K562 (cell line): ENCODE results near the gene COL15A1. TPM values are rescaled to one million over a fixed set of nuclear protein-coding genes. Genes with fewer than 3 reads are reported as not detected.

ENCODE experiments used
- BCOR ChIP-seq: fragments of 450-650 bp; IDR thresholded peaks from 2 replicates; pipeline ENCODE4 v1.6.1; 2016
- COPS2 ChIP-seq: fragments of 450-650 bp; conservative IDR thresholded peaks from 2 replicates; pipeline ENCODE4 v1.6.1; 2016; ENCODE audit warnings: mild to moderate bottlenecking, moderate library complexity
- HEY1 ChIP-seq: fragments of 250-450 bp; sonication (Bioruptor Pico); IDR thresholded peaks from 2 replicates; pipeline ENCODE4 v1.5.0; 2020; ENCODE audit warnings: mild to moderate bottlenecking, moderate library complexity, borderline replicate concordance
- KDM1A ChIP-seq, 2 experiments: fragments of 450-650 bp; IDR thresholded peaks; 2 replicates each; pipeline ENCODE4 v1.6.1; 2016; ENCODE audit warnings: mild to moderate bottlenecking in 2 of 2
- KLF10 ChIP-seq: fragments of 250-450 bp; sonication (Bioruptor Pico); IDR thresholded peaks from 2 replicates; pipeline ENCODE4 v1.6.1; 2021; ENCODE audit warnings: matching md5 sums
- MTA2 ChIP-seq: fragments of 450-650 bp; IDR thresholded peaks from 2 replicates; pipeline ENCODE4 v1.6.1; 2016; ENCODE audit warnings: low read depth
- NCOA6 ChIP-seq: fragments of 450-650 bp; IDR thresholded peaks from 2 replicates; pipeline ENCODE4 v1.6.1; 2017; ENCODE audit warnings: mild to moderate bottlenecking
- NFATC3 ChIP-seq: fragments of 450-650 bp; IDR thresholded peaks from 2 replicates; pipeline ENCODE4 v1.6.1; 2017; ENCODE audit warnings: mild to moderate bottlenecking
- PCBP2 ChIP-seq: fragments of 200-400 bp; formaldehyde crosslinking; IDR thresholded peaks from 2 replicates; pipeline ENCODE4 v1.6.1; 2018; ENCODE audit warnings: low read length, low read depth, mild to moderate bottlenecking, moderate library complexity; ENCODE audit not compliant: poor library complexity, severe bottlenecking
- TFAM ChIP-seq: fragments of 250-450 bp; sonication (Bioruptor Pico); conservative IDR thresholded peaks from 2 replicates; pipeline ENCODE4 v1.5.0; 2021; ENCODE audit warnings: mild to moderate bottlenecking, moderate library complexity
- ZBTB8A ChIP-seq: fragments of 450-650 bp; IDR thresholded peaks from 2 replicates; pipeline ENCODE4 v1.6.1; 2018; ENCODE audit warnings: mild to moderate bottlenecking, moderate library complexity; ENCODE audit not compliant: partially characterized antibody
- ZNF212 ChIP-seq: fragments of 450-650 bp; formaldehyde crosslinking; IDR thresholded peaks from 2 replicates; pipeline ENCODE4 v1.4.0; 2020; ENCODE audit warnings: mild to moderate bottlenecking
- ZNF436 ChIP-seq: fragments of 250-450, 450-650 bp; sonication (Bioruptor Pico); formaldehyde crosslinking; IDR thresholded peaks from 2 replicates; pipeline ENCODE4 v1.7.0; 2020; ENCODE audit warnings: mild to moderate bottlenecking
- ZNF444 ChIP-seq: fragments of 250-450 bp; sonication (Bioruptor Pico); IDR thresholded peaks from 2 replicates; pipeline ENCODE4 v1.4.0; 2020; ENCODE audit warnings: mild to moderate bottlenecking, moderate library complexity
- polyA plus RNA-seq, 8 experiments: library from polyadenylated mRNA; depleted of rRNA in 4 of 8; stranded (reverse) in 5 of 8; unstranded in 3 of 8; fragments of >200 nt; fragmentation: Nextera tagmentation in 2 of 8; fragmentation: Illumina TruSeq in 1 of 8; extraction: Ambion mirVana in 2 of 8; extraction: Trizol in 1 of 8; gene quantifications; 2 replicates each; pipeline versions ENCODE4 v1.2.1 to v1.2.3, GENCODE V29; 2011 to 2014; ENCODE audit warnings: inconsistent platforms in 1 of 8, missing spikeins in 1 of 8
- total RNA-seq, 7 experiments: library from RNA; depleted of rRNA in 6 of 7; stranded (reverse); fragments of >200 nt in 6 of 7; fragmentation: Illumina TruSeq in 2 of 7; extraction: Trizol in 2 of 7; gene quantifications; 2 replicates each; pipeline versions ENCODE4 v1.2.1 to v1.2.3, GENCODE V29; 2011 to 2021; ENCODE audit warnings: low replicate concordance in 1 of 7
- TF ChIP-seq, protein P1 (sequence below), 2 experiments: fragments of 450-650 bp in 1 of 2; sonication (generic) in 1 of 2; formaldehyde crosslinking in 1 of 2; IDR thresholded peaks; 2 replicates each; pipeline versions ENCODE4 v1.7.1 to v1.9.0; 2016 to 2022; ENCODE audit warnings: inconsistent platforms in 1 of 2, mild to moderate bottlenecking in 1 of 2, missing genetic modification reagents in 1 of 2
- TF ChIP-seq, protein P2 (sequence below): sonication (generic); formaldehyde crosslinking; IDR thresholded peaks from 2 replicates; pipeline ENCODE4 v1.8.0; 2022; ENCODE audit warnings: missing genetic modification reagents, mild to moderate bottlenecking, moderate library complexity, borderline replicate concordance

The COL15A1 gene
- total and polyA plus RNA-seq, 9 of the 15 experiments (the other 6 are each of a cell fraction or from before 2014, with no cell fraction given), result 0.46 to 5.1 (median 2.6) TPM

DNA sequence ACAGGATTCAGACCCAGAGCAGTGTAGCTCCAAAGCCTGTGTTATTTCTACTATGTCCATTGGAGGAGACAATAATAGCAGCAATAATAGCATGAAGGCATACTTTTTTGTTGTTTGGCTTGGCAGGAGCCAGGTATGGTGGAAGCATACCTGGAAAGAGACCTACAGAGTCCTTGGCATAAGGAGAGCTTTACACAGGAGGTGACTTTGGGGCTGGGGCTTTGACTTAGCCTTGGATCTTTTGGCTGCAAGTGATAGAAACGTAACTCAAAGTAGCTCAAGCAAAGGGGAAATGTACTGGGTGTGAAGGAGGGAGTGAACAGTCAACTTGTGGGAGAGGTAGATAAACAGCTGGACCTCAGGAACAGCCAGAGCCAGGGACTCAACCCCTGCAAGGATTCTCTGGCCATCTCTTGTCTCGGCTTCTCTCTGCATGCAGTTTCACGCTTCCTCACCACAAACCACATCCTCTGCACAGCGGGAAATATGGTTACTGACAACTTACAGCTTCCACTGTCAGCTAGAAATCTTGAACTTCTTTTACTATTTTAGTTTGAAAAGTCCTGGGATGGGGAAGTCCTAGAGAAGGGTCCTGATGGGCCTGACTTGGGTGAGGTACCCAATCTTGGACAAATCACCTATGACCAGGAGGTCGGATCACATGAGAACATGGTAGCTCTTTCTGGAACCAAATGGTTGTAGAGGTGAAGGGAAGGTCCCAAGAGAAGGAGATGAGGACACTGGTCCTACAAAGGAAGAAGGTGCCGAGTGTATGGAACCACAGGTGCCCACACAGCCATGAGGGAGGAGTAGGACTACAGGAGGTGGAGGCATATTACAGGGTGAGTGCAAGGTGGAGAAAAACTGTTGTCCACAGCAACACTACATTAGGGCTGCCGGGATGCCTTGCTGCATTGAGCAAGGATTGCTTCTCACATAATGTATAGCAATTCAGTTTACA, 114.2 kb downstream of the COL15A1 start (continued):
- TF ChIP-seq, protein P1, sequence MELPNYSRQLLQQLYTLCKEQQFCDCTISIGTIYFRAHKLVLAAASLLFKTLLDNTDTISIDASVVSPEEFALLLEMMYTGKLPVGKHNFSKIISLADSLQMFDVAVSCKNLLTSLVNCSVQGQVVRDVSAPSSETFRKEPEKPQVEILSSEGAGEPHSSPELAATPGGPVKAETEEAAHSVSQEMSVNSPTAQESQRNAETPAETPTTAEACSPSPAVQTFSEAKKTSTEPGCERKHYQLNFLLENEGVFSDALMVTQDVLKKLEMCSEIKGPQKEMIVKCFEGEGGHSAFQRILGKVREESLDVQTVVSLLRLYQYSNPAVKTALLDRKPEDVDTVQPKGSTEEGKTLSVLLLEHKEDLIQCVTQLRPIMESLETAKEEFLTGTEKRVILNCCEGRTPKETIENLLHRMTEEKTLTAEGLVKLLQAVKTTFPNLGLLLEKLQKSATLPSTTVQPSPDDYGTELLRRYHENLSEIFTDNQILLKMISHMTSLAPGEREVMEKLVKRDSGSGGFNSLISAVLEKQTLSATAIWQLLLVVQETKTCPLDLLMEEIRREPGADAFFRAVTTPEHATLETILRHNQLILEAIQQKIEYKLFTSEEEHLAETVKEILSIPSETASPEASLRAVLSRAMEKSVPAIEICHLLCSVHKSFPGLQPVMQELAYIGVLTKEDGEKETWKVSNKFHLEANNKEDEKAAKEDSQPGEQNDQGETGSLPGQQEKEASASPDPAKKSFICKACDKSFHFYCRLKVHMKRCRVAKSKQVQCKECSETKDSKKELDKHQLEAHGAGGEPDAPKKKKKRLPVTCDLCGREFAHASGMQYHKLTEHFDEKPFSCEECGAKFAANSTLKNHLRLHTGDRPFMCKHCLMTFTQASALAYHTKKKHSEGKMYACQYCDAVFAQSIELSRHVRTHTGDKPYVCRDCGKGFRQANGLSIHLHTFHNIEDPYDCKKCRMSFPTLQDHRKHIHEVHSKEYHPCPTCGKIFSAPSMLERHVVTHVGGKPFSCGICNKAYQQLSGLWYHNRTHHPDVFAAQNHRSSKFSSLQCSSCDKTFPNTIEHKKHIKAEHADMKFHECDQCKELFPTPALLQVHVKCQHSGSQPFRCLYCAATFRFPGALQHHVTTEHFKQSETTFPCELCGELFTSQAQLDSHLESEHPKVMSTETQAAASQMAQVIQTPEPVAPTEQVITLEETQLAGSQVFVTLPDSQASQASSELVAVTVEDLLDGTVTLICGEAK (IDR thresholded peaks at IDR 0.05), result no peak
- TF ChIP-seq, protein P1 (CRISPR knock-in tag; IDR thresholded peaks at IDR 0.05), result no peak
- TF ChIP-seq, protein P2, sequence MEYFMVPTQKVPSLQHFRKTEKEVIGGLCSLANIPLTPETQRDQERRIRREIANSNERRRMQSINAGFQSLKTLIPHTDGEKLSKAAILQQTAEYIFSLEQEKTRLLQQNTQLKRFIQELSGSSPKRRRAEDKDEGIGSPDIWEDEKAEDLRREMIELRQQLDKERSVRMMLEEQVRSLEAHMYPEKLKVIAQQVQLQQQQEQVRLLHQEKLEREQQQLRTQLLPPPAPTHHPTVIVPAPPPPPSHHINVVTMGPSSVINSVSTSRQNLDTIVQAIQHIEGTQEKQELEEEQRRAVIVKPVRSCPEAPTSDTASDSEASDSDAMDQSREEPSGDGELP (CRISPR knock-in tag), result peak; percentile 96
- TF ChIP-seq ZBTB8A (no peak), MTA2 (peak; percentile 58; the same call in 1 of the 2 replicates), BCOR (0 out of 2 replicates have a peak, but pooled peaks have one; percentile 47), NFATC3 (no peak), ZNF444 (CRISPR knock-in tag) (no peak), ZNF212 (no peak), KDM1A (IDR thresholded peaks at IDR 0.05) (peak; percentile 69 to 79), PCBP2 (no peak), KLF10 (no peak), COPS2 (no peak), HEY1 (CRISPR knock-in tag) (no peak), NCOA6 (no peak; the same call in 1 of the 2 replicates), ZNF436 (no peak), TFAM (CRISPR knock-in tag) (no peak)
